ENCODE measurements around the gene DBF4B.
A peak's percentile ranks its signal among the peaks of the same experiment; 100 is the strongest.

DBF4B gene

DNA sequence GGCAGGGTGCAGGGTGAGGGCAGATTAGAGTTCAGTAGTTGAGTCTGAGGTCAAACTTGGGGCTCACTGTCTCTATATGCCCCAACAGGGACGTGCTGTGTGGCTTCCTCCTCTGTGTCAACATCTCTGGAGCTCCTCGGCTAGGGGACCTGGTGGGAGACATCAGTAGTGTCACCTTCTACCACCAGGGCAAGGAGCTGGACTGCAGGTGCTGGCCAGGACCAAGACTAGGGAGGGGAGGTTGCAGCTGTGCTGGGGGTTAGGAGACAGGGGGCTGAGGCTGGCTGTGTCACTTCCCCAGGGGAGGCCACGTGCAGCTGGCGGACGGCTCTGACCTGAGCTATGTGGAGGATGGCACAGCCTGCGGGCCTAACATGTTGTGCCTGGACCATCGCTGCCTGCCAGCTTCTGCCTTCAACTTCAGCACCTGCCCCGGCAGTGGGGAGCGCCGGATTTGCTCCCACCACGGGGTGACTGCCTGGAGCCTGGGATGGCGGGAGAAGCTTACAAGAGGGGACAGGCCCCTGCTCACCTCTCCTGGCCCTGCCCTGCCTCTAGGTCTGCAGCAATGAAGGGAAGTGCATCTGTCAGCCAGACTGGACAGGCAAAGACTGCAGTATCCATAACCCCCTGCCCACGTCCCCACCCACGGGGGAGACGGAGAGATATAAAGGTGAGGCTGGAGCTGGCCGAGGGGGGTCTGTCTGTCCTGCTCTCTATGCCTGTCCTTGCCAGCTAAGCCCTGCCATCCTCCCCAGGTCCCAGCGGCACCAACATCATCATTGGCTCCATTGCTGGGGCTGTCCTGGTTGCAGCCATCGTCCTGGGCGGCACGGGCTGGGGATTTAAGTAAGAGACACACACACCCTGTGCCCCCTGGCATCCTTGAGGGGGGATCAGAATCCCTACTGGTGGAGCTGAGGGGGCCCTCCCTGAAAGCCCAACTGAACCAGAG lies 69.2 kb downstream of the DBF4B start:
- no peak for DNase-seq (ENCODE audit: low read depth)

- no peak for DNase-seq (ENCODE audit: low read depth)
These were observed 70.3 kb downstream of the DBF4B start for GRCh38 chr17:44778656-44779210.

- peak; percentile 71 for DNase-seq (ENCODE audit: low read depth)
These were observed 71.0 kb downstream of the DBF4B start for GRCh38 chr17:44779211-44780025.

- no peak for DNase-seq (ENCODE audit: low read depth)
These were observed 71.7 kb downstream of the DBF4B start for GRCh38 chr17:44780161-44780560.

- DNase-seq (ENCODE audit: low read depth), result no peak
These were observed 72.5 kb downstream of the DBF4B start for GRCh38 chr17:44780845-44781480.

GRCh38 chr17:44781551-44782325 lies 73.3 kb downstream of the DBF4B start:
- DNase-seq (ENCODE audit: low read depth), result no peak

DNA sequence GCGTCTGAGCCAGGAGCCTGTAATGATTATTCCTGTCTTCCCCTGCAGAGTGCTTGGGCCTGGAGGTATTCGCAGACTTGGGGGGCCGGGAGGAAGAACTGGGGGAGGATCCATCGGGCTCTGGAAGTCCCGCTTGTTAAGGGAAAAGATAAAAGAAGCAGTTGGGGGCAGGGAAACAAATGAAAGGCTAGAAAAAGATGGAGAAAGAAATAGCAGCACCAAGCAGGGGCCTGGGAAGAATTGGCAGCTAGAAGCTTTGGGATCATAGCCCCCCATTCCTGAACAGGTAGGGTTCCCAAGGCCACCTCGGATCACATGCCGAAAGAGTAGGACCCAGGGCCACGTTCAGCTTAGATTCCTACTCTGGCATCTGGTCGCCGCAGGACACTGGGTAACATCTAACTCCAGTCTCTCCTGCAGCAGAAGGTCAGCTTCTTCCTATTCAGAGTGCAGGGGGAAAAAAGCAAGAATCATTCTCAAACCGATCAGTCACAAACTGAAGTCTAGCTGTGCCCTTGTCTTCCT lies 73.9 kb downstream of the DBF4B start:
- DNase-seq (ENCODE audit: low read depth), result no peak

GRCh38 chr17:44785921-44786320 lies 77.5 kb downstream of the DBF4B start:
- DNase-seq (ENCODE audit: low read depth), result no peak

DNA sequence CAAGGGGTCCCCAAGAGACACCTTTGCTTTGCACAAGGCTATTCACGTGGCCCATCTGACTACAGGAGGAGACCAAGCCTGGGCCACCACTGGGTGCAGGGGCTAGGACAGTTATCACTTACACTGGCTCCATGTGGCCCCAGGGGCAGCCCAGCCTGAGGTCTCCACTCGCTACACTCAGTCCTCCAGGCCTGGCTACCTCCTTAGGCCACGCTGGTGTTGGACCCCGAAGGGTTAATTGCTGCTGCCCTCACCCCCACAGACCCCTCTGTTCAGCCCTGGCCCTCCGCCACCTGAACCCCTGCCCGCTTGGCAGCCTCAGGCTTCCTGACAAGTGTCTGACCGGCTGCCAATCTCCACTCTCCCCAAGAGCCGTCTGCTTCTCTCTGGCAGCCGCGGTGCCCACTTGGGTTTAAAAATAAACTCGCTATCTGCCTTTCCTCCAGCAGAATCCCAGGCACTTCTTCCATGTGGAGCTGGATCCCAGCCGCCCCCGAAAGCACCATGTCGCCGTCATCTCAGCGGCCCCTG lies 78.2 kb downstream of the DBF4B start:
- DNase-seq (ENCODE audit: low read depth), result no peak

DNA sequence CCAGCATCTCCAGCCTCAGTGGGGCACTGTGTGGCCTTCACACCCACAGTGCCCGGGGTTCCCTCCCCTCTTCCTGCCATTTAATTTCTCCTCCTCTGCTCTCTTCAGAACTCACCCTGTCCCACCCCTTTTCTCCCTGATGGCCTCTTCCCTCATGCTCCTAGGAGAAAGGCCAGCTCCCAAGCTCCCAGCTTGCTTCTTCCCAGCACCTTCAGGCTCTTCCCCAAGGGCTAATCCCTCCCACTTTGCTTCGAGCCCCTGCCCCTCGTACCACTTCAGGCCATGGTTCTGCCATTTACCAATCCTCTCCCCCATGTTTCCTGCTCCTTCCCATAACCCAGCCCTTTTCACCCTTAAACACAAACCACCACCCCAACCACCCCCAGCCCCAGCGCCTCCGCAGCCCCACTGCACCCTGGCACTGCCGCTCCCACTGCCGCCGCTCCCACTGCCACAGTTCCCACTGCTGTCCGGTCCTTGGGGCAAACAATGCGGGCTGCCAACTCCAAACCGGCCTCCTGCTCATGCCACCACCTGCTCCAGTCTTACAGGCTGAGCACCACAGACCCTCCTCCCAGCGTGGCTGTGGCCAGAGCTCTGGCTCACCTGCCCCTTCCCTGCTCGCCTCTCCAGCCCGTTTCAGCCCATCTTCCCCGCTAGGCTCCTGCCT lies 78.9 kb downstream of the DBF4B start:
- no peak for DNase-seq (ENCODE audit: low read depth)

DNA sequence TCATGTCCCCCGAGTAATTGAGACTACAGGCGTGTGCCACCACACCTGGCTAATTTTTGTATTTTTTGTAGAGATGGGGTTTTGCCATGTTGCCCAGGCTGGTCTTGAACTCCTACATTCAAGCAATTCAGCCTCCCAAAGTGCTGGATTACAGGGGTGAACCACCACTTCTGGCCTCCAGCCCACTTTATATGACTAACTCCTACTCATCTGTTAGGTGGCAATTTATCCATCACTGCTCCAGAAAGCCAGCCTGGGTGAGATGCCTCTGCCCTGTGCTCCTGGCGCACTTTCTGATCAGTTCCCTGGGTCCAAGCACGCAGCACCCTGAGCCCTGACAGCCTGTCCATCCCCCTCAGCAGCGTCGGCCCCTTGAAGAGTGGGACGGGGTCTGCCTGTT lies 79.7 kb downstream of the DBF4B start:
- no peak for DNase-seq (ENCODE audit: low read depth)

DNA sequence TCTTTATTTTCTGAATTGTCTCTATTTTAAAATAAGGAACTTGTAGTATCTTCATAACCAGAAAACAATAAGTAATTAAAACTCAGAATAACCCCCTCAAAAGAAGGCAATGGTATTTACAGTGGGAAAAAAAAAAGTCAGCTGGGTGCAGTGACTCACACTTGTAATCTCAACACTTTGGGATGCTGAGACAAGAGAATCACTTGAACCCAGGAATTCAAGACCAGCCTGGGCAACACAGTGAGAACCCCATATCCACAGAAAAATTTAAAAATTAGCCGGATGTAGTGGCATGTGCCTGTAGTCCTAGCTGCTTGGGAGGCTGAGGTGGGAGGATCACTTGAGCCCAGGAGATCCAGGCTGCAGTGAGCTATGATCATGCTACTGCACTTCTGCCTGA lies 83.8 kb downstream of the DBF4B start:
- no peak for DNase-seq (ENCODE audit: low read depth)

GRCh38 chr17:44793885-44794842 lies 85.7 kb downstream of the DBF4B start:
- no peak for DNase-seq (ENCODE audit: low read depth)

GRCh38 chr17:44794851-44795413 lies 86.5 kb downstream of the DBF4B start:
- no peak for DNase-seq (ENCODE audit: low read depth)

GRCh38 chr17:44795421-44795820 lies 87.0 kb downstream of the DBF4B start:
- no peak for DNase-seq (ENCODE audit: low read depth)

DNA sequence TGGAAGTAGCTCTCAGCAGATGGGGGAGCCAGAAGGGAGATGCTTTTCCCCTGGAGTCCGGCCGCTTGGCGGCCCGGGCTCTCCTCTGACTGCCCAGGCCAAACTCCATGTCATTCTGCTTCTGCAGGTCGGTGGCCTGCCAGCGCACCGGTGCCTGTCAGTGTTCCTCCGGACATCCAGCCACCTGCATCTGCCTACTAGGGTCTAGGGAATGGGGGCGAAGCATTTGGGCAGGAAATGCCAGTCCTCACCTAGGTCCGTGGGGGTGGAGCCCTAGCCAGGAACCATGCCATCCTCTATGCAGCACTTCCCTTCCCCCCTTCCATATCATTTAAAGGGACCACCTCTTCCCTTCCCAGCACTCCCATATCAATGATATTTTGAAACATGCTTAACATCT lies 87.5 kb downstream of the DBF4B start:
- DNase-seq (ENCODE audit: low read depth), result no peak

GRCh38 chr17:44796731-44797130 lies 88.3 kb downstream of the DBF4B start:
- DNase-seq (ENCODE audit: low read depth), result no peak

DNA sequence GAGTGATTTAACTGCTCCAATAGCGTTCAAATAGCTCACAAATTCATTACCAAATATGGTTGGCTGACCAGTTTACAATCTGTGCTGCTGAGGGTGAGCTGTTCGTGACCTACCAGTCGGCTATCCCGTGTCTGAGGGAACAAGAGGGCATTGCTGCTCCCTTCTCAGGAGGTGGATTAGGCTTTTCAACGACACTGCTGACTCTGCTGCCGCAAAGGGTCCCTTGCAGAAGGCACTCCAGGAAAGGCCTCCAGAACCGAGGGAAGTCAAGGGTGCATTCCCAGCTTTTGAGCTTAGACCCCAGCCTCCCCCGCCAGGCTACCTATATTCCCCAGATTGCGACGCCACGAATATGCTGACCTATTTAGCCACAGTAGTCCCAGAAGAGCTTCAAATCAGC lies 89.3 kb downstream of the DBF4B start:
- DNase-seq (ENCODE audit: low read depth), result no peak

DNA sequence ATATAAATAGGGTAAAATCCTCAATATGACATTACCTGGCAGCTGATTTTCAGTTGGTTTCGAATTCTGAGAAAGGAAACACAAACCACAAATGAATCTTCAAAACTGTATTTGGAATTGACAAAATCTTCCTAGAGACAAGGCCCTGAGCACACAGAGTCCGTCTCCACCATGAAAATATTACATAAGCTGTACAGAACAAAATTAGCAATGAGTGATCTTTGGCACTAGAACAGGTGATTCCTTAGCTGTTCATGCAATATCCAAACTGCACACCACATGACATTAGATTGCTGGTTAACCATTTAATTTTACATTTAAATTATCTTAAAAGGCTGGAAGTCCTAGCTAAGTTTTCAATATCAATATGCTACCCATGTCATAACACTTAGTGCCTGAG lies 89.9 kb downstream of the DBF4B start:
- no peak for DNase-seq (ENCODE audit: low read depth)
